ENCODE data around the gene RAB9A.

Gene RAB9A

GRCh38 chrX:13685126-13685763 is 3.7 kb upstream of the RAB9A start:
- no peak overlapping the region for H2BK120ac ChIP-seq (ENCODE audit: insufficient read depth, low read length, poor library complexity)
- H3K36me3 ChIP-seq (ENCODE audit: control insufficient read depth in 1 of 2, insufficient read depth in 2 of 2, low read length in 2 of 2): no peaks in the 10 kb centered on the region
- peaks cover 7% of the 10 kb centered on the region for H3K79me2 ChIP-seq (ENCODE audit: control insufficient read depth, insufficient read depth, low read length, poor library complexity)
- H3K4me3 ChIP-seq (ENCODE audit: low read depth, low read length): no peak overlapping the region
- H3K4me2 ChIP-seq (ENCODE audit: low read length): no peak overlapping the region
- no peak overlapping the region for H3K23ac ChIP-seq (ENCODE audit: low read length)
- H3K79me1 ChIP-seq (ENCODE audit: low read length): peaks cover 8% of the 10 kb centered on the region
- no peak overlapping the region for H2AK5ac ChIP-seq (ENCODE audit: low read length)
- no peak overlapping the region for H3K4ac ChIP-seq (ENCODE audit: low read depth, low read length)
- whole genome bisulfite sequencing (ENCODE audit: extremely low coverage, insufficient coverage, insufficient read length): no CpG with 5 or more reads among the region's 3 CpGs
- no peak overlapping the region for H4K91ac ChIP-seq (ENCODE audit: low read depth, low read length)
- no peak overlapping the region for H4K12ac ChIP-seq (ENCODE audit: low read depth, low read length)
- H4K8ac ChIP-seq (ENCODE audit: low read depth, low read length): no peak overlapping the region
- no peak for DNase-seq
- H2BK12ac ChIP-seq (ENCODE audit: low read length): no peak overlapping the region
- no peak overlapping the region for H3K18ac ChIP-seq (ENCODE audit: low read length)
- no peaks in the 10 kb centered on the region for H3K27me3 ChIP-seq (ENCODE audit: insufficient read depth, low read length)
- H3K4me1 ChIP-seq (ENCODE audit: control insufficient read depth in 1 of 2, insufficient read depth in 2 of 2, low read length in 2 of 2): no peaks in the 10 kb centered on the region
- no peak overlapping the region for H2BK5ac ChIP-seq (ENCODE audit: low read depth, low read length, poor library complexity)
- no peak overlapping the region for H2AFZ ChIP-seq (ENCODE audit: insufficient read depth, low read length, poor library complexity)
- no peak overlapping the region for H3K9ac ChIP-seq (ENCODE audit: low read length)
- no peak overlapping the region for H3K27ac ChIP-seq (ENCODE audit: low read depth, low read length)
- no peak overlapping the region for H3K14ac ChIP-seq (ENCODE audit: low read length)
- no peaks in the 10 kb centered on the region for H3K9me3 ChIP-seq (ENCODE audit: insufficient read depth, low read depth, low read length)

GRCh38 chrX:13687203-13687602 is 1.7 kb upstream of the RAB9A start:
- Histone ChIP-seq H3K23ac (ENCODE audit: low read length) (no peak overlapping the region), H2BK5ac (ENCODE audit: low read depth, low read length, poor library complexity) (no peak overlapping the region), H2BK12ac (ENCODE audit: low read length) (no peak overlapping the region), H4K8ac (ENCODE audit: low read depth, low read length) (no peak overlapping the region), H3K79me2 (ENCODE audit: control insufficient read depth, insufficient read depth, low read length, poor library complexity) (peaks cover 10% of the 10 kb centered on the region), H3K27ac (ENCODE audit: low read depth, low read length) (no peak overlapping the region), H2AK5ac (ENCODE audit: low read length) (no peak overlapping the region), H3K9me3 (ENCODE audit: insufficient read depth, low read depth, low read length) (no peaks in the 10 kb centered on the region), H3K4me1 (ENCODE audit: control insufficient read depth in 1 of 2, insufficient read depth in 2 of 2, low read length in 2 of 2) (no peaks in the 10 kb centered on the region), H4K12ac (ENCODE audit: low read depth, low read length) (no peak overlapping the region), H3K18ac (ENCODE audit: low read length) (no peak overlapping the region), H3K4ac (ENCODE audit: low read depth, low read length) (no peak overlapping the region), H4K91ac (ENCODE audit: low read depth, low read length) (no peak overlapping the region), H3K14ac (ENCODE audit: low read length) (no peak overlapping the region), H3K36me3 (ENCODE audit: control insufficient read depth in 1 of 2, insufficient read depth in 2 of 2, low read length in 2 of 2) (no peaks in the 10 kb centered on the region), H2BK120ac (ENCODE audit: insufficient read depth, low read length, poor library complexity) (no peak overlapping the region), H3K79me1 (ENCODE audit: low read length) (peaks cover 8% of the 10 kb centered on the region), H3K9ac (ENCODE audit: low read length) (no peak overlapping the region), H3K27me3 (ENCODE audit: insufficient read depth, low read length) (no peaks in the 10 kb centered on the region), H3K4me3 (ENCODE audit: low read depth, low read length) (no peak overlapping the region), H3K4me2 (ENCODE audit: low read length) (no peak overlapping the region), H2AFZ (ENCODE audit: insufficient read depth, low read length, poor library complexity) (no peak overlapping the region)
- WGBS (ENCODE audit: extremely low coverage, insufficient coverage, insufficient read length): no CpG with 5 or more reads among the region's 1 CpG
- DNase-seq: no peak

DNA sequence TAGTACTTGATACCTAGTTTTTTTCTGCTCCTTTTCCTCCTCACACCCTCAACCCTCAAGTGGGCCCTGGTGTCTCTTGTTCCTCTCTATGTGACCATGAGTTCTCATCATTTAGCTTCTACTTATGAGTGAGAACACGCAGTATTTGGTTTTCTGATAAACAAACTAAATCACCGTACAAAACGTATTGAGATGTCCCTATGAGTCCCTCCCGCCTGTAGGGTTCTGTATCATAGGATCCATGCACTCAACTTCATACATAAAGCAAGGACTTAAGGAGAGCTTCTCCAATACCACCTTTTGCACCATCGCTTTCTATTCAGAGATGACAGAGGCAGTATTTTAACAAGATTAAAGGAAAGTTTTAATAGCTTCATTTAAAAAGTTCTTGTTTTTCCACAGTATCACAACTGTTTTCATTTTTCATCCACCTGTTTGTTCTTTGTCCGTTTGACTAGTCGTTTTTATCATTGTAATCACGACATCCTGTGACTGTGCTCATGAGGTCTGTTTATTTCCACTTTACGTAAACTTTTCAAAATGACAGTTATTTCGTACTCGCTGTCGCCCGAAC is 457 bp upstream of the RAB9A start:
- no peak overlapping the region for H3K27ac ChIP-seq (ENCODE audit: low read depth, low read length)
- peaks cover 10% of the 10 kb centered on the region for H3K79me2 ChIP-seq (ENCODE audit: control insufficient read depth, insufficient read depth, low read length, poor library complexity)
- H3K9me3 ChIP-seq (ENCODE audit: insufficient read depth, low read depth, low read length): no peaks in the 10 kb centered on the region
- H2BK12ac ChIP-seq (ENCODE audit: low read length): no peak overlapping the region
- no peak overlapping the region for H3K9ac ChIP-seq (ENCODE audit: low read length)
- no peak overlapping the region for H2BK5ac ChIP-seq (ENCODE audit: low read depth, low read length, poor library complexity)
- no CpG with 5 or more reads among the region's 13 CpGs for WGBS (ENCODE audit: extremely low coverage, insufficient coverage, insufficient read length)
- H3K18ac ChIP-seq (ENCODE audit: low read length): no peak overlapping the region
- H4K8ac ChIP-seq (ENCODE audit: low read depth, low read length): no peak overlapping the region
- H3K27me3 ChIP-seq (ENCODE audit: insufficient read depth, low read length): no peaks in the 10 kb centered on the region
- H3K4me2 ChIP-seq (ENCODE audit: low read length): peak overlapping the region; percentile 73
- no peak for DNase-seq
- H2BK120ac ChIP-seq (ENCODE audit: insufficient read depth, low read length, poor library complexity): no peak overlapping the region
- H4K12ac ChIP-seq (ENCODE audit: low read depth, low read length): no peak overlapping the region
- no peak overlapping the region for H3K14ac ChIP-seq (ENCODE audit: low read length)
- H3K4me1 ChIP-seq (ENCODE audit: control insufficient read depth in 1 of 2, insufficient read depth in 2 of 2, low read length in 2 of 2): peaks cover 0 to 5% of the 10 kb centered on the region in 2 experiments
- H3K36me3 ChIP-seq (ENCODE audit: control insufficient read depth in 1 of 2, insufficient read depth in 2 of 2, low read length in 2 of 2): no peaks in the 10 kb centered on the region
- H4K91ac ChIP-seq (ENCODE audit: low read depth, low read length): no peak overlapping the region
- H2AFZ ChIP-seq (ENCODE audit: insufficient read depth, low read length, poor library complexity): no peak overlapping the region
- no peak overlapping the region for H3K23ac ChIP-seq (ENCODE audit: low read length)
- H3K4ac ChIP-seq (ENCODE audit: low read depth, low read length): no peak overlapping the region
- H3K79me1 ChIP-seq (ENCODE audit: low read length): peaks cover 8% of the 10 kb centered on the region
- H3K4me3 ChIP-seq (ENCODE audit: low read depth, low read length): no peak overlapping the region
- no peak overlapping the region for H2AK5ac ChIP-seq (ENCODE audit: low read length)

DNA sequence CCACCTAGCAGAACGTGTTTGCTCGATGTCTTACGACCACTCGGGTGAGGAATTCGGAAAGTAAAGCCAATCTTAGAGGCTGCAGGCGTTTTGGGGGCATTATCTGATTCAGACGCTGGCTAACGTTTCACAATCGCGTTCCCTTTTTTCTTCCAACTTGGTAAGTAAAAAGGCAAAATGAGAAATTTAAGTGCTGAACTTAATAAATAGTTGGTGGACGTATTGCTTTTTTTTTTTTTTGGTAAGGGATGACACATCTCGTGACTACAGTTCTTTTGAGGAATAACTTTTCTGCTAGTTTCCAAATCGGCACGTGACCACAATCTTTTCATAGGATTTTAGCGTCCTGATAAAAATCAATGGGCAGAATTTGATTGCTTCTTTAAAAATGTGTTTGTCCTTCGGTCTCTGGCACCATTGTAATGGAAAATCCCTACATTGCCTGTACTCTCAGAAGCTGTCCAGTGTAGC is 848 bp downstream of the RAB9A start:
- Histone ChIP-seq H2BK120ac (ENCODE audit: insufficient read depth, low read length, poor library complexity) (peak overlapping the region; percentile 93), H2AFZ (ENCODE audit: insufficient read depth, low read length, poor library complexity) (no peak overlapping the region), H4K91ac (ENCODE audit: low read depth, low read length) (peak overlapping the region; percentile 88), H3K4me3 (ENCODE audit: low read depth, low read length) (peak overlapping the region; percentile 84), H3K4me2 (ENCODE audit: low read length) (peak overlapping the region; percentile 64), H3K27me3 (ENCODE audit: insufficient read depth, low read length) (no peaks in the 10 kb centered on the region), H3K23ac (ENCODE audit: low read length) (no peak overlapping the region), H3K36me3 (ENCODE audit: control insufficient read depth in 1 of 2, insufficient read depth in 2 of 2, low read length in 2 of 2) (peaks cover 0 to 1% of the 10 kb centered on the region in 2 experiments), H3K9me3 (ENCODE audit: insufficient read depth, low read depth, low read length) (no peaks in the 10 kb centered on the region), H2BK12ac (ENCODE audit: low read length) (no peak overlapping the region), H3K79me1 (ENCODE audit: low read length) (peaks cover 8% of the 10 kb centered on the region), H3K18ac (ENCODE audit: low read length) (peak overlapping the region; percentile 96), H3K14ac (ENCODE audit: low read length) (peak overlapping the region; percentile 93), H4K8ac (ENCODE audit: low read depth, low read length) (peak overlapping the region; percentile 84), H3K79me2 (ENCODE audit: control insufficient read depth, insufficient read depth, low read length, poor library complexity) (peaks cover 12% of the 10 kb centered on the region), H2BK5ac (ENCODE audit: low read depth, low read length, poor library complexity) (peak overlapping the region; percentile 88), H3K4me1 (ENCODE audit: control insufficient read depth in 1 of 2, insufficient read depth in 2 of 2, low read length in 2 of 2) (peaks cover 4 to 9% of the 10 kb centered on the region in 2 experiments), H4K12ac (ENCODE audit: low read depth, low read length) (no peak overlapping the region), H3K27ac (ENCODE audit: low read depth, low read length) (peak overlapping the region; percentile 97), H3K4ac (ENCODE audit: low read depth, low read length) (peak overlapping the region; percentile 55), H3K9ac (ENCODE audit: low read length) (peak overlapping the region; percentile 86), H2AK5ac (ENCODE audit: low read length) (peak overlapping the region; percentile 73)
- WGBS (ENCODE audit: extremely low coverage, insufficient coverage, insufficient read length): no CpG with 5 or more reads among the region's 16 CpGs
- peak; percentile 8 to 61 for DNase-seq
